ENCODE results near the gene IFITM2. TPM values are rescaled to one million over a fixed set of nuclear protein-coding genes. Genes with fewer than 3 reads are reported as not detected.

IFITM2 gene
- total RNA-seq, 4 donors from 2014 or later, result 37.8 to 80.9 (median 44.9) TPM

GRCh38 chr11:293852-294661 is 13.6 kb upstream of the IFITM2 start:
- no peak for DNase-seq
- intact Hi-C loops (cut with DNase I; ENCODE audit: low total_unique reads), result no loop called here

GRCh38 chr11:294780-295179 is 12.8 kb upstream of the IFITM2 start:
- Histone ChIP-seq H3K27ac (no peak overlapping the region), H3K4me1 (no peaks in the 10 kb centered on the region), H3K9me3 (no peaks in the 10 kb centered on the region), H3K4me3 (no peak overlapping the region), H3K36me3 (no peaks in the 10 kb centered on the region), H3K27me3 (peaks cover 0 to 17% (median 17%) of the 10 kb centered on the region in 3 donors)
- in situ Hi-C loops (cut with MboI; ENCODE audit: low sequenced_read_pairs in 4 of 4) (no loop called here), intact Hi-C loops (cut with DNase I; ENCODE audit: low total_unique reads) (no loop called here)
- DNase-seq, result no peak
- TF ChIP-seq CTCF (IDR thresholded peaks at IDR 0.05 in 4 of 5, conservative IDR thresholded peaks at IDR 0.05 in 1 of 5), result no peak
- ATAC-seq, result no peak

More at GRCh38 chr11:293852-294661, 13.6 kb upstream of the IFITM2 start:
- peaks cover 0 to 17% (median 16%) of the 10 kb centered on the region in 3 donors for H3K27me3 ChIP-seq
- TF ChIP-seq POLR2A (IDR thresholded peaks at IDR 0.05) (no peak), CTCF (IDR thresholded peaks at IDR 0.05 in 4 of 5, conservative IDR thresholded peaks at IDR 0.05 in 1 of 5) (no peak)
- H3K4me1 ChIP-seq, result no peaks in the 10 kb centered on the region
- no peak overlapping the region for H3K4me3 ChIP-seq
- no peaks in the 10 kb centered on the region for H3K36me3 ChIP-seq
- in situ Hi-C loops (cut with MboI; ENCODE audit: low sequenced_read_pairs in 4 of 4), result no loop called here
- ATAC-seq, result no peak
- H3K9me3 ChIP-seq, result no peaks in the 10 kb centered on the region
- no peak overlapping the region for H3K27ac ChIP-seq

GRCh38 chr11:295351-296170 is 12.1 kb upstream of the IFITM2 start:
- no peaks in the 10 kb centered on the region for H3K36me3 ChIP-seq
- no peak overlapping the region for H3K27ac ChIP-seq
- no peak overlapping the region for H3K4me3 ChIP-seq
- peaks cover 0 to 25% (median 23%) of the 10 kb centered on the region in 3 donors for H3K27me3 ChIP-seq
- TF ChIP-seq CTCF (IDR thresholded peaks at IDR 0.05 in 4 of 5, conservative IDR thresholded peaks at IDR 0.05 in 1 of 5) (no peak), POLR2A (IDR thresholded peaks at IDR 0.05) (no peak)
- in situ Hi-C loops (cut with MboI; ENCODE audit: low sequenced_read_pairs in 4 of 4) (no loop called here), intact Hi-C loops (cut with DNase I; ENCODE audit: low total_unique reads) (no loop called here)
- ATAC-seq, result no peak
- no peak for DNase-seq
- no peaks in the 10 kb centered on the region for H3K4me1 ChIP-seq
- no peaks in the 10 kb centered on the region for H3K9me3 ChIP-seq

- Histone ChIP-seq H3K9me3 (no peaks in the 10 kb centered on the region), H3K4me3 (no peak overlapping the region), H3K27me3 (peaks cover 0 to 27% (median 23%) of the 10 kb centered on the region in 3 donors), H3K4me1 (no peaks in the 10 kb centered on the region), H3K36me3 (no peaks in the 10 kb centered on the region), H3K27ac (no peak overlapping the region)
- intact Hi-C loops (cut with DNase I; ENCODE audit: low total_unique reads), result no loop called here
- ATAC-seq (no peak), DNase-seq (no peak)
- TF ChIP-seq POLR2A (IDR thresholded peaks at IDR 0.05) (no peak), CTCF (IDR thresholded peaks at IDR 0.05 in 4 of 5, conservative IDR thresholded peaks at IDR 0.05 in 1 of 5) (no peak)
- in situ Hi-C loops (cut with MboI; ENCODE audit: low sequenced_read_pairs in 4 of 4), result no loop called here
Observed at GRCh38 chr11:296171-297050, 11.2 kb upstream of the IFITM2 start.
